Embryonic facial prominence (tissue), 1 donor: Measurements from ENCODE around the gene MYO1D.
"Not testable (repeated sequence)": the region's sequence is repeated elsewhere in the genome, so short reads cannot be mapped to it uniquely, and the experiment has no call there.

ENCODE experiments used
- DNase-seq: peaks from one replicate; pipeline ENCODE4 v3.0.0-alpha.2; 2016; ENCODE audit errors: extremely low spot score

MYO1D gene

DNA sequence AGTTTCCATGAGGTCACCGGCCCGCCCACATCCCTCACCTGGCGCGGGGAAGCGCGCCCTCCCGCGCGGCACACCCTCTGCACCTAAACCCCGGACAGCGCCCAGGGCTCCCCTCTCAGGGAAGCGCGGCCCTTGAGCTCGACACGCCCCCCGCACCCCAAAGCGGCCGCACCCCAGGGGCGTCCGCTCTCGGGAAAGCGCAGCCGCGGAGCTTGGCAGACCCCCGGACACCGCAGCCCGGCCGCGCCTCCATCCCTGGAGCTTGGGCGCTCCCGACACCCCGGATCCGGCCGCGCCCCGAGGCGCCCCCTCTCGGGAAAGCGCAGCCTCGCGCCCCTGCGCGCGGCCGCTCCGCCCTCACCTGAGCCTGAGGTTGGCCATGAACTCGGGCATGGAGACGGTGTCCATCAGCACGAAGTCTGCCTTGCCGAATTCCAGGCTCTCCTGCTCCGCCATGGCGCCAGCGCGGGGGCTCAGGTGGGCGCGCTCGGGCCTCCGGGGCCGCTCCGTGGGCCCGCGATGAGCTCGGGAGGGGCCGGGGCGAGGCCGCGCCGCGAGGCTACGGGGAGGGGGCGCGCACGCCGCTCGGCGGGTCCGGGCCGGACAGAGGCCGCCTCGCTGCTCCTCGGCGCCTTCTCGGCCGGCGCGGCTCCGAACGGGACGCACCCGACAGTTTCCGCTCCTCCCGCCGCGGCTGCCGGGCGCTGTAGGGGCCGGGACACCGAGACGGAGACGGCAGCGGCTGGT, at the start of gene MYO1D:
TSS of gene MYO1D (minus strand) at position 708 of the 747 bp plus-strand sequence. CDS start at position 456, 252 bp downstream.
- no peak for DNase-seq

GRCh38 chr17:32926183-32926582, 49.3 kb upstream of the MYO1D start:
- no peak for DNase-seq

DNA sequence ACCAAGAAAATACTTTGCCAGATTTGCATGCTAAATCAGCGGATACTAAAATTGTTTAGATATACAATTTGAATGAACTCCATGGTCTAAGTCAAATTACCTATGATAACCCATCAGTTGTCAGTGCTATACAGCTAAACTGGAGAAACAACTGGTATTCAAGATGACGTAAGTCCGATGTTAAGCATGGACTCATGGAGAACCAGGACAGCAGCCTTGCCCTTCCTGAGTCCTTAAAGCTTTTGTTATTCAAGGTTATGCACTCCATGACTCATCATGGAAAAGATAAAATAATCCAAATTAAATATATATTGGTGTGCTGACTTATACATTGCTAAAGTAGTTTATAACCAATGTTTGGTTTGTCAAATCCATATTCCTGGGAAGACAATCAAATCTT, 47.0 kb upstream of the MYO1D start:
- not testable (repeated sequence) for DNase-seq

DNA sequence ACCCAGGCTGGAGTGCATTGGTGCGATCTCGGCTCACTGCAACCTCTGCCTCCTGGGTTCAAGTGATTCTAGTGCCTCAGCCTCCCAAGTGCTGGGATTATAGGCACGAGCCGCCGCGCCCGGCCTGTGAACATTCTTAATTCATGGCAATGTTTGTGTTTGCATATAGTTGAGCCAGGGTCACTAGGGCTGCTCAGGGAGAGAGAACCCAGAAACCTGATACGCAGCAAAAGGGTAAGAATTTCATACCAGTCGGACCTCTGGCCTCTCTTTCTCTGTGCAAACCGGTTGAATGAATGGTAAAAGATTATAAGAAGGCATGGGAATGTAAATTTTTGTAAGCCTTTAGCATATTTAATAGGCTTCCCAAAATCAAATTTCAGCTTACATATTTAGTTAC, 44.1 kb upstream of the MYO1D start:
- DNase-seq = no peak

GRCh38 chr17:32920293-32920692, 43.4 kb upstream of the MYO1D start:
- no peak for DNase-seq

GRCh38 chr17:32919876-32920275, 43.0 kb upstream of the MYO1D start:
- DNase-seq = not testable (repeated sequence)

DNA sequence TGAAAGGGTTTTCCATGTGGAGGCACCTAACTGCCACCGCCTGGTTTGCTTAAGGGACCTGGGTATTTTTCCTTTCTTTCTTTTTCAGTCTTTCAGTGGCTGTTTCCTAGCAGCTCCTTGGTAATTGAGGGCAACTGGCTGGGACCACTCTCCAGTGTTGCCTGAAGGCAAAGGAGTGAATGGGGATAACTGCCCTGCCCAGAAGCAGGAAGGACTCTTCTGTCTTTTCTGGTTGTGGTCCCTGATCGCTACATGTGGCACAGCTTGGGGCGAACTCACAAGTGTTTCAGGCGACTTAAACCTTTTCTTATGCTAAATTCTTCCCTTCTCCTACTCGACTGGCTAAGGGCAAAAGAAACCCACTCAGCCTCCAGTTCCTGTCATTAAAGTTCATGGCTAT, 40.9 kb upstream of the MYO1D start:
- no peak for DNase-seq

DNA sequence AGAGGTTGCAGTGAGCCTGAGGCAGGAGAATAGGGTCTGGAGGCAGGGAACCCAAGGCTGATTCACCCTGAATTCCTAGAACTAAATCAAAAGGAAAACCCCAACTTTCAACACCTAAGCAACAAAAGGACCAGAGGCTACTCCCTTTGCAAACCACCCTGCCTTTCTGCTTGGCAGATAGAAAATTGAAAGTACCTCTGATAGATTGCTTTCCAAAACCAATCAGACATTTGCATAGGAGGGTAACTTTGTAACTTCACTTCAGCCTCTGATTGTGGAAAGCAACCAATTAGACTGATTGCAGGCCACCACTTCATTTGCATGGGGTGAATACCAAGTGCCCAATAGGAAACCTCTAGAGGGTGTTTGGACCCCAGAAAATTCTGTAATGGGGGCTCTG, 40.2 kb upstream of the MYO1D start:
- no peak for DNase-seq

DNA sequence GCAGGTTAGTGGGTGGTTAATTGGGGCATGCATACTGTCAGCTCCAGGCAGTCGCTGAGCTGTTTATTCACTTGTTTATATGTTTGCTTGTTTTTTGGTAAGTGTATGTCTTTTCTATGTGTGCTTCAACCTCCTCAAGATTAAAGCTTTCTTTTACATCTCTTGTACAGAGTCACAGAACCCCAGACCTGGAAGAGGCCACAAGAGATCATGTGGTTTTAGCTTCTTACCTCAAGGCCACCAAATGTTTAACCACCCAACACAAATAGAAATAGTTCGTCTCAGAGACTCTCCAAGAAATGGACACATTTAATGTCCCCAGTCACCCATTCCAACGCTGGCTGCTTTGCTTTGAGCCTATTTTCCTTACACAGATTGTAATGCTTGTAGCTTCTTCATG, 39.2 kb upstream of the MYO1D start:
- no peak for DNase-seq

DNA sequence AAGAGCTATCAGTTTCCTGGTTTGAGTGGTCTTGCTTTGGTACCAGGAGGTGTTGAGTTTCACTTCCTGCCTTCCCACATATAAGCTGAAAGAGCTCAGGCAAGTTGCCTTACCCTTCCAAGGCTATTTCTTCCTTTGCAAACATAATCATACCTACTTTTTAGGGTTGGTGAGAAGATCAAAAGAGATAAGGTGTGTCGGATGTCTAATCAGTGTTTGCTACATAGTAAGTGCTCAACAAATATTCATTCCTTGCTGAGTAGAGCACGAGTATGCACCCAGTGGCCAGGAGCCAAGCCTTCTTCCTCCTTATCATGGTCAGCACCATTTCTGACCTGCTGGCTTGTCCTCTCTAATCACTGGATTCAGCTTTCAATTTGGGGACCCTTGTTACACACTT, 38.3 kb upstream of the MYO1D start:
- no peak for DNase-seq

DNA sequence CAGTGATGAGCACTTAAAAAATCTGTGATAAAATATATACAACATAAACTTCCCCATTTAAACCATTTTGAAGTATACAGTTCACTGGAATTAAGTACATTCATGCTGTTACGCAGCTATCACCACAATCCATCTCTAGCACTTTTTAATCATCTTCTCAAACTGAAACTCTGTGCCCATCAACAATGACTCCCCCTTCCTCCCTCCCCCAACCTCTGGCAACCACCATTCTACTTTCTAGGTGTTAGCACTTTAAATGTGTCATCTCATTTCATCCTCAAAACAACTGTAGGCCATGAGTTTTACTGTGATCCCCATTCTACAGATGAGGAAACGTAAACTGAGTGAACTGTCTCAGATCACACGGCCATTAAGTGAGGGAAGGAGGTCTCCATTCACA, 37.3 kb upstream of the MYO1D start:
- no peak for DNase-seq

GRCh38 chr17:32913593-32913992, 36.7 kb upstream of the MYO1D start:
- DNase-seq = no peak

GRCh38 chr17:32912218-32912897, 35.4 kb upstream of the MYO1D start:
- no peak for DNase-seq

- DNase-seq = no peak
Measured at GRCh38 chr17:32910769-32911168, 33.8 kb upstream of the MYO1D start.

GRCh38 chr17:32909787-32910369, 33.0 kb upstream of the MYO1D start:
- no peak for DNase-seq

GRCh38 chr17:32907583-32907982, 30.7 kb upstream of the MYO1D start:
- no peak for DNase-seq

- DNase-seq = no peak
Measured at GRCh38 chr17:32904891-32905290, 28.0 kb upstream of the MYO1D start.

GRCh38 chr17:32903774-32904673, 27.1 kb upstream of the MYO1D start:
- no peak for DNase-seq

DNA sequence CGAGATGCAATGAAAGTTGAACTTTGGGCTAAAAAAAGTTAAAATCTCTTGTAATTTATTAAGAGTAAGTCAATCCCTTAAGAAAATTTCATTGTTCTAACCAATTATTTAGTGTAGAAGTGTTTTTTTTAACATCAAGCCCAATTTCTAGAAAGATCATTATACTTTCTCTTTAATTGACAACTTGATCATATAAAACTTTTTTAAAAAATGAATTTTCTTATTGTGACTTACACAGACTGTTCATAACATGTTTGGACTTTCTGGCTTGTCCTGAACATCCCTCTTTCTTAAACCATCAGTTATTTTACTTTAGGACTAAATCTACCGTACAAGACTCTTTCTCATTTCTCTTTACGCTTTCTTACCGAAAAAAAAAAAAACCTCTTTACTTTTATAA, 24.8 kb upstream of the MYO1D start:
- DNase-seq = no peak

DNA sequence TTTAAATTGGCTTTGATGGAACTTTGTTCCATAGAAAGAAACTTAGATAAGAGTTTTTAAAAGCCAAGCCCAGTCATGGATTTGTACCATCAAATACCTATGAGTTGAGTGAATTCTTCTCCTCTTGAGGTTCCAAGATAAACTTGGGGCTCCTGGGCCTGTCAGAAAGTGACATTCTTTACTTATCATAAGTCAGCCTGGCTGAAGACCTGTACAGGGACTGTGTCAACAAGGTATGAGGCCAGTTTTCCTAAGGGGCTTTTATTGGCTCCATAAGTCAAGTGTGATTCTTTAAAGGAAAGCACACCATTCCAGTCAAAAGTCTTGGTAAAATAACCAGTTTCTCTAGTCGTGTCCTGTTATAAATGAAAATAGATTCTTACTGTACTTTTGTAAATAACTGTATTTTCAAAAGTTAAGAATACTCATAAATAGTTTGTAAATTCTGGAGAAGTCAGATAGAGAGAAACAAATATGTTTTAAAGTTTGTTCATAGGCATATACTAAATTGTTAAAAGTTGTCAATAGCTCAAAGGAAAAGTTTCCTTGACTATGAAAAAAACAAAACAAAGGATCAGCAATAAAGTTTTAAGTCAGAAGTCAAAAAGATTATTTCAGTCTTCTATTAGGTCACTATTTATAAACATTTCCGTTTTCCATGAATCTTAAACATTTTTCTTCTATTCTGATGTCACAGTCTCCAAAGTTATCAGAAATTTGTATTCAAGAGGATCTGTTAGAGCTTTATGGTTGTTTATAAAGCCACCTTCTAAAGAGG, 22.5 kb upstream of the MYO1D start:
- DNase-seq = no peak

- DNase-seq = no peak
Measured at GRCh38 chr17:32896647-32897258, 19.8 kb upstream of the MYO1D start.
